ENCODE measurements around the gene AEBP2.
"Not testable (repeated sequence)": the region's sequence is repeated elsewhere in the genome, so short reads cannot be mapped to it uniquely, and the experiment has no call there.

Gene AEBP2

GRCh38 chr12:19423166-19423930, 15.9 kb upstream of the AEBP2 start:
- DNase-seq (ENCODE audit: low read depth in 2 of 2) = no peak
- TF ChIP-seq CTCF (IDR thresholded peaks at IDR 0.05; ENCODE audit: low read depth, low read length) = no peak
- no peak overlapping the region for H3K4me3 ChIP-seq (replicated peaks in 1 of 2; ENCODE audit: low read depth in 2 of 2, low read length in 2 of 2)

- TF ChIP-seq CTCF (IDR thresholded peaks at IDR 0.05; ENCODE audit: low read depth, low read length) = no peak
- H3K4me3 ChIP-seq (replicated peaks in 1 of 2; ENCODE audit: low read depth in 2 of 2, low read length in 2 of 2) = no peak overlapping the region
- peak in 1 of 2 donors; percentile 39 for DNase-seq (ENCODE audit: low read depth in 2 of 2)
Measured at GRCh38 chr12:19428246-19428645, 11.0 kb upstream of the AEBP2 start.

- not testable (repeated sequence) for DNase-seq (ENCODE audit: low read depth in 2 of 2)
Measured at GRCh38 chr12:19429491-19429890, 9.8 kb upstream of the AEBP2 start.

GRCh38 chr12:19430988-19431387, 8.3 kb upstream of the AEBP2 start:
- TF ChIP-seq CTCF (IDR thresholded peaks at IDR 0.05; ENCODE audit: low read depth, low read length) = no peak
- peak; percentile 17 to 28 for DNase-seq (ENCODE audit: low read depth in 2 of 2)
- H3K4me3 ChIP-seq (replicated peaks in 1 of 2; ENCODE audit: low read depth in 2 of 2, low read length in 2 of 2) = no peak overlapping the region

More at GRCh38 chr12:19429491-19429890, 9.8 kb upstream of the AEBP2 start:
- H3K4me3 ChIP-seq (replicated peaks in 1 of 2; ENCODE audit: low read depth in 2 of 2, low read length in 2 of 2) = not testable (repeated sequence)

- H3K4me3 ChIP-seq (replicated peaks in 1 of 2; ENCODE audit: low read depth in 2 of 2, low read length in 2 of 2) = no peak overlapping the region
- TF ChIP-seq CTCF (IDR thresholded peaks at IDR 0.05; ENCODE audit: low read depth, low read length) = no peak
- peak; percentile 54 to 69 for DNase-seq (ENCODE audit: low read depth in 2 of 2)
Measured at GRCh38 chr12:19431407-19432308, 7.6 kb upstream of the AEBP2 start.

GRCh38 chr12:19432309-19433170, 6.8 kb upstream of the AEBP2 start:
- no peak overlapping the region for H3K4me3 ChIP-seq (replicated peaks in 1 of 2; ENCODE audit: low read depth in 2 of 2, low read length in 2 of 2)
- TF ChIP-seq CTCF (IDR thresholded peaks at IDR 0.05; ENCODE audit: low read depth, low read length) = no peak
- DNase-seq (ENCODE audit: low read depth in 2 of 2) = no peak
